ENCODE results near the gene WBP2. TPM values are rescaled to one million over a fixed set of nuclear protein-coding genes. Genes with fewer than 3 reads are reported as not detected.

Gene WBP2
- total and polyA plus RNA-seq, 2 of the 8 experiments (the other 6 are each of a cell fraction or from before 2014, with no cell fraction given) = 48.2 to 71.2 TPM

GRCh38 chr17:75822119-75822799 lies 32.9 kb downstream of the WBP2 start (continued):
- TF ChIP-seq SRF (IDR thresholded peaks at IDR 0.05; ENCODE audit: low read depth, low read length) (no peak), SP2 (IDR thresholded peaks at IDR 0.05; ENCODE audit: low read length) (no peak), RFX5 (IDR thresholded peaks at IDR 0.05; ENCODE audit: borderline replicate concordance, low read depth, low read length) (no peak), SIN3A (conservative IDR thresholded peaks at IDR 0.05 in 1 of 2, IDR thresholded peaks at IDR 0.05 in 1 of 2; ENCODE audit: low read depth in 1 of 2, low read length in 2 of 2) (no peak), RXRA (IDR thresholded peaks at IDR 0.05; ENCODE audit: insufficient read depth, low read depth, low read length) (no peak), TAF7 (optimal IDR thresholded peaks at IDR 0.05; ENCODE audit: borderline replicate concordance, low read depth, low read length) (no peak)
